HEK293 (cell line): ENCODE data around the gene OPHN1.
A peak's percentile ranks its signal among the peaks of the same experiment; 100 is the strongest.

Experiments
- CTCF ChIA-PET: fragments of 350-600 bp; formaldehyde crosslinking; extraction: SDS; loops from one replicate; lab custom pipeline; 2021; ENCODE audit warnings: antibody characterized with exemption; lab: Yijun Ruan, JAX
- POLR2A ChIA-PET: fragments of 300-600 bp; formaldehyde crosslinking; extraction: SDS; loops from one replicate; lab custom pipeline; 2020; ENCODE audit warnings: antibody characterized with exemption, inconsistent platforms; lab: Yijun Ruan, JAX
- H3K27ac ChIP-seq: fragments of 200-500 bp; sonication (Bioruptor generic); 2 replicates; pipeline ENCODE4 v1.5.1; 2014; ENCODE audit warnings: low read depth, low read length, control low read depth, inconsistent platforms; ENCODE audit errors: extremely low read depth
- H3K36me3 ChIP-seq, 2 experiments: fragments of 200-500 bp in 1 of 2; sonication (Bioruptor generic) in 1 of 2; 1 replicate in 1 of 2; 2 replicates in 1 of 2; pipeline ENCODE4 v1.5.1; 2014 to 2017; ENCODE audit warnings: inconsistent platforms in 2 of 2, low read length in 2 of 2; ENCODE audit not compliant: control insufficient read depth in 2 of 2, insufficient read depth in 1 of 2
- H3K4me1 ChIP-seq: fragments of 200-500 bp; sonication (Bioruptor generic); 2 replicates; pipeline ENCODE4 v1.5.1; 2014; ENCODE audit warnings: mild to moderate bottlenecking, low read length, inconsistent platforms; ENCODE audit not compliant: control insufficient read depth, insufficient read depth
- H3K4me3 ChIP-seq: 2 replicates; pipeline ENCODE4 v1.5.1; 2011; ENCODE audit warnings: low read depth, mild to moderate bottlenecking, control low read depth, low read length, moderate library complexity
- H3K9me3 ChIP-seq: fragments of 200-500 bp; sonication (Bioruptor generic); 2 replicates; pipeline ENCODE4 v1.5.1; 2014; ENCODE audit warnings: low read depth, low read length, inconsistent platforms; ENCODE audit not compliant: control insufficient read depth, insufficient read depth
- ATF2 ChIP-seq: fragments of 450-650 bp; formaldehyde crosslinking; IDR thresholded peaks from 2 replicates; pipeline ENCODE4 v1.5.1; 2016; ENCODE audit warnings: missing biosample characterization, missing genetic modification characterization, low read depth
- BCL11A ChIP-seq: fragments of 450-650 bp; formaldehyde crosslinking; IDR thresholded peaks from 2 replicates; pipeline ENCODE4 v1.5.1; 2016; ENCODE audit warnings: low read depth, missing biosample characterization, missing genetic modification characterization
- GFI1B ChIP-seq: fragments of 450-650 bp; formaldehyde crosslinking; IDR thresholded peaks from 2 replicates; pipeline ENCODE4 v1.5.1; 2016; ENCODE audit warnings: missing biosample characterization, missing genetic modification characterization
- KLF10 ChIP-seq: fragments of 450-650 bp; IDR thresholded peaks from 2 replicates; pipeline ENCODE4 v1.5.1; 2018; ENCODE audit warnings: missing biosample characterization, mild to moderate bottlenecking, missing genetic modification characterization
- SCRT1 ChIP-seq: fragments of 450-650 bp; formaldehyde crosslinking; IDR thresholded peaks from 2 replicates; pipeline ENCODE4 v1.5.1; 2016; ENCODE audit warnings: missing biosample characterization, missing genetic modification characterization, borderline replicate concordance
- SCRT2 ChIP-seq: fragments of 450-650 bp; formaldehyde crosslinking; IDR thresholded peaks from 2 replicates; pipeline ENCODE4 v1.5.1; 2016; ENCODE audit warnings: missing biosample characterization, missing genetic modification characterization
- YY1 ChIP-seq: fragments of 450-650 bp; formaldehyde crosslinking; IDR thresholded peaks from 2 replicates; pipeline ENCODE4 v1.5.1; 2018; ENCODE audit warnings: missing biosample characterization, missing genetic modification characterization
- ZBTB20 ChIP-seq: fragments of 450-650 bp; formaldehyde crosslinking; IDR thresholded peaks from 2 replicates; pipeline ENCODE4 v1.5.1; 2016; ENCODE audit warnings: missing biosample characterization, missing genetic modification characterization
- ZNF155 ChIP-seq: fragments of 450-650 bp; formaldehyde crosslinking; IDR thresholded peaks from 2 replicates; pipeline ENCODE4 v1.5.1; 2016; ENCODE audit warnings: missing biosample characterization, missing genetic modification characterization
- ZNF169 ChIP-seq: fragments of 450-650 bp; formaldehyde crosslinking; IDR thresholded peaks from 2 replicates; pipeline ENCODE4 v1.5.1; 2016; ENCODE audit warnings: missing biosample characterization, missing genetic modification characterization
- ZNF214 ChIP-seq: fragments of 450-650 bp; formaldehyde crosslinking; IDR thresholded peaks from 2 replicates; pipeline ENCODE4 v1.5.1; 2017; ENCODE audit warnings: missing biosample characterization, mild to moderate bottlenecking, missing genetic modification characterization, borderline replicate concordance
- ZNF311 ChIP-seq: fragments of 450-650 bp; formaldehyde crosslinking; IDR thresholded peaks from 2 replicates; pipeline ENCODE4 v1.5.1; 2017; ENCODE audit warnings: missing biosample characterization, missing genetic modification characterization, borderline replicate concordance
- ZNF48 ChIP-seq: fragments of 450-650 bp; formaldehyde crosslinking; IDR thresholded peaks from 2 replicates; pipeline ENCODE4 v1.5.1; 2016; ENCODE audit warnings: missing biosample characterization, missing genetic modification characterization
- ZNF530 ChIP-seq: fragments of 450-650 bp; formaldehyde crosslinking; IDR thresholded peaks from 2 replicates; pipeline ENCODE4 v1.5.1; 2016; ENCODE audit warnings: low read depth, missing biosample characterization, missing genetic modification characterization
- ZNF555 ChIP-seq: fragments of 450-650 bp; formaldehyde crosslinking; conservative IDR thresholded peaks from 2 replicates; pipeline ENCODE4 v1.5.1; 2017; ENCODE audit warnings: missing biosample characterization, mild to moderate bottlenecking, missing genetic modification characterization, inconsistent platforms
- ZNF560 ChIP-seq: fragments of 450-650 bp; formaldehyde crosslinking; IDR thresholded peaks from 2 replicates; pipeline ENCODE4 v1.5.1; 2017; ENCODE audit warnings: missing biosample characterization, missing genetic modification characterization, borderline replicate concordance
- ZNF623 ChIP-seq: fragments of 450-650 bp; formaldehyde crosslinking; IDR thresholded peaks from 2 replicates; pipeline ENCODE4 v1.5.1; 2016; ENCODE audit warnings: missing biosample characterization, missing genetic modification characterization
- ZNF677 ChIP-seq: fragments of 450-650 bp; IDR thresholded peaks from 2 replicates; pipeline ENCODE4 v1.5.0; 2018; ENCODE audit warnings: missing biosample characterization, mild to moderate bottlenecking, missing genetic modification characterization, moderate library complexity
- ZNF76 ChIP-seq: fragments of 450-650 bp; formaldehyde crosslinking; IDR thresholded peaks from 2 replicates; pipeline ENCODE4; 2016; ENCODE audit warnings: low read depth, missing biosample characterization, missing genetic modification characterization, borderline replicate concordance
- ZNF777 ChIP-seq: fragments of 450-650 bp; formaldehyde crosslinking; IDR thresholded peaks from 2 replicates; pipeline ENCODE4 v1.5.1; 2017; ENCODE audit warnings: missing biosample characterization, missing genetic modification characterization, borderline replicate concordance
- ZNF837 ChIP-seq: fragments of 450-650 bp; formaldehyde crosslinking; IDR thresholded peaks from 2 replicates; pipeline ENCODE4 v1.5.1; 2016; ENCODE audit warnings: missing biosample characterization, missing genetic modification characterization
- ZNF843 ChIP-seq: fragments of 450-650 bp; formaldehyde crosslinking; IDR thresholded peaks from 2 replicates; pipeline ENCODE4 v1.5.1; 2016; ENCODE audit warnings: missing biosample characterization, missing genetic modification characterization
- TF ChIP-seq, protein P1 (sequence below): fragments of 450-650 bp; formaldehyde crosslinking; IDR thresholded peaks from 2 replicates; pipeline ENCODE4 v1.5.1; 2016; ENCODE audit warnings: missing biosample characterization, missing genetic modification characterization
- TF ChIP-seq, protein P2 (sequence below): fragments of 450-650 bp; formaldehyde crosslinking; IDR thresholded peaks from 2 replicates; pipeline ENCODE4 v1.5.1; 2016; ENCODE audit warnings: missing biosample characterization, missing genetic modification characterization

The OPHN1 gene

GRCh38 chrX:68193786-68194185 is 239.5 kb downstream of the OPHN1 start:
- Histone ChIP-seq H3K36me3 (peaks cover 0 to 14% of the 10 kb centered on the region in 2 experiments; a peak in 2 of 3 replicates), H3K4me3 (no peak overlapping the region), H3K4me1 (no peaks in the 10 kb centered on the region), H3K9me3 (no peaks in the 10 kb centered on the region), H3K27ac (no peak overlapping the region)
- CTCF ChIA-PET = interaction anchor here (0.6 to 8.6 kb wide), 4 partner anchors 10 to 759 kb away, joined by 3 to 82 read pairs (median 4); no protein-coding TSS in a partner anchor
- POLR2A ChIA-PET = no interaction called here
- TF ChIP-seq SCRT2 = peak; percentile 86
- no peak for TF ChIP-seq ZNF530 (tag by site-specific recombination)
- no peak for TF ChIP-seq ZNF837
- TF ChIP-seq SCRT1 (tag by site-specific recombination) = peak; percentile 62; the same call in 1 of the 2 replicates

DNA sequence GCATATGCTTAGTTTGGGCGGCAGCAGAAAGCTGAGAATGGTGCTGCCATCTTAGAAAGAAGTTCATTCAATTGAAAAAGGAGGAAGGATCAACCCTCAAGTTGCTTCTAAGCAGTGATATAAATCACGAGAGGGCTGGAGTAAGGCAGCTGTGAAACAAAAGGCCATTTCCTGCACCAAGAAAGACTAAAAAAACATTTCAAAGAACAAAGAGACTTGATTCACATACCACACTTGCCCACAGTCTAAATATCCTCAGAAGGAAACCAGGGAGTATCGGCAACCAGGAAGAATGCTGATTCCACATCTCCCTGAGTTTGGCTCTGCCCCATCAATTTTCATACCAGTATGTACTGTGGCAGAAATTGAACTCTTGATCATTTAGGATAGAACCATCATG is 240.1 kb downstream of the OPHN1 start:
- Histone ChIP-seq H3K36me3 (peaks cover 0 to 14% of the 10 kb centered on the region in 2 experiments; a peak in 2 of 3 replicates), H3K27ac (no peak overlapping the region), H3K4me1 (no peaks in the 10 kb centered on the region), H3K4me3 (no peak overlapping the region), H3K9me3 (no peaks in the 10 kb centered on the region)
- ChIA-PET POLR2A (no interaction called here), CTCF (interaction anchor here (0.6 to 8.6 kb wide), 3 partner anchors 10 to 515 kb away, joined by 3 to 82 read pairs (median 5); no protein-coding TSS in a partner anchor)
- TF ChIP-seq ZNF169 (tag by site-specific recombination) = no peak
- TF ChIP-seq ZNF214 (tag by site-specific recombination) = no peak
- no peak for TF ChIP-seq YY1 (tag by site-specific recombination)

GRCh38 chrX:68190799-68191198 is 242.5 kb downstream of the OPHN1 start:
- ChIA-PET POLR2A (interaction anchor here (0.6 kb wide), 1 partner anchor 1440 kb away, joined by 4 read pairs; no protein-coding TSS in a partner anchor), CTCF (interaction anchor here (1.4 kb wide), 1 partner anchor 519 kb away, joined by 7 read pairs; no protein-coding TSS in a partner anchor)
- peaks cover 0 to 11% of the 10 kb centered on the region in 2 experiments; a peak in 2 of 3 replicates for H3K36me3 ChIP-seq

More at GRCh38 chrX:68190799-68191198, 242.5 kb downstream of the OPHN1 start:
- H3K27ac ChIP-seq = no peak overlapping the region
- TF ChIP-seq ZNF169 (tag by site-specific recombination) (no peak), ZNF677 (tag by site-specific recombination) (no peak), ZNF555 (tag by site-specific recombination) (no peak), ZNF311 (no peak), ZNF843 (no peak), ZNF623 (tag by site-specific recombination) (no peak), ATF2 (tag by site-specific recombination) (no peak), ZNF155 (tag by site-specific recombination) (no peak), SCRT2 (no peak), KLF10 (tag by site-specific recombination) (no peak), ZNF48 (no peak), ZBTB20 (no peak), BCL11A (tag by site-specific recombination) (no peak), GFI1B (tag by site-specific recombination) (no peak), ZNF777 (tag by site-specific recombination) (no peak), ZNF76 (tag by site-specific recombination) (no peak), ZNF560 (tag by site-specific recombination) (no peak)
- TF ChIP-seq, protein P1, sequence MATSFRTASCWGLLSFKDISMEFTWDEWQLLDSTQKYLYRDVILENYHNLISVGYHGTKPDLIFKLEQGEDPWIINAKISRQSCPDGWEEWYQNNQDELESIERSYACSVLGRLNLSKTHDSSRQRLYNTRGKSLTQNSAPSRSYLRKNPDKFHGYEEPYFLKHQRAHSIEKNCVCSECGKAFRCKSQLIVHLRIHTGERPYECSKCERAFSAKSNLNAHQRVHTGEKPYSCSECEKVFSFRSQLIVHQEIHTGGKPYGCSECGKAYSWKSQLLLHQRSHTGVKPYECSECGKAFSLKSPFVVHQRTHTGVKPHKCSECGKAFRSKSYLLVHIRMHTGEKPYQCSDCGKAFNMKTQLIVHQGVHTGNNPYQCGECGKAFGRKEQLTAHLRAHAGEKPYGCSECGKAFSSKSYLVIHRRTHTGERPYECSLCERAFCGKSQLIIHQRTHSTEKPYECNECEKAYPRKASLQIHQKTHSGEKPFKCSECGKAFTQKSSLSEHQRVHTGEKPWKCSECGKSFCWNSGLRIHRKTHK = no peak
- TF ChIP-seq, protein P2, sequence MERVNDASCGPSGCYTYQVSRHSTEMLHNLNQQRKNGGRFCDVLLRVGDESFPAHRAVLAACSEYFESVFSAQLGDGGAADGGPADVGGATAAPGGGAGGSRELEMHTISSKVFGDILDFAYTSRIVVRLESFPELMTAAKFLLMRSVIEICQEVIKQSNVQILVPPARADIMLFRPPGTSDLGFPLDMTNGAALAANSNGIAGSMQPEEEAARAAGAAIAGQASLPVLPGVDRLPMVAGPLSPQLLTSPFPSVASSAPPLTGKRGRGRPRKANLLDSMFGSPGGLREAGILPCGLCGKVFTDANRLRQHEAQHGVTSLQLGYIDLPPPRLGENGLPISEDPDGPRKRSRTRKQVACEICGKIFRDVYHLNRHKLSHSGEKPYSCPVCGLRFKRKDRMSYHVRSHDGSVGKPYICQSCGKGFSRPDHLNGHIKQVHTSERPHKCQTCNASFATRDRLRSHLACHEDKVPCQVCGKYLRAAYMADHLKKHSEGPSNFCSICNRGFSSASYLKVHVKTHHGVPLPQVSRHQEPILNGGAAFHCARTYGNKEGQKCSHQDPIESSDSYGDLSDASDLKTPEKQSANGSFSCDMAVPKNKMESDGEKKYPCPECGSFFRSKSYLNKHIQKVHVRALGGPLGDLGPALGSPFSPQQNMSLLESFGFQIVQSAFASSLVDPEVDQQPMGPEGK (tag by site-specific recombination) = no peak
- no peaks in the 10 kb centered on the region for H3K9me3 ChIP-seq
- H3K4me1 ChIP-seq = no peaks in the 10 kb centered on the region
- H3K4me3 ChIP-seq = no peak overlapping the region
